Effector CD8-positive, alpha-beta T cell (primary cell): ENCODE results near the gene FGF7.
"Not testable (repeated sequence)": the region's sequence is repeated elsewhere in the genome, so short reads cannot be mapped to it uniquely, and the experiment has no call there.

Experiments used
- DNase-seq: peaks from one replicate; lab custom pipeline; 2025; lab: John Stamatoyannopoulos, UW

The FGF7 gene

GRCh38 chr15:49494842-49495241 lies 71.8 kb downstream of the FGF7 start:
- no peak for DNase-seq

- no peak for DNase-seq
Observed at GRCh38 chr15:49495993-49496753, 73.1 kb downstream of the FGF7 start.

GRCh38 chr15:49501586-49501985 lies 78.5 kb downstream of the FGF7 start:
- no peak for DNase-seq

- DNase-seq = no peak
Observed at GRCh38 chr15:49506341-49506740, 83.3 kb downstream of the FGF7 start.

GRCh38 chr15:49507261-49507660 lies 84.2 kb downstream of the FGF7 start:
- DNase-seq = no peak

- DNase-seq = not testable (repeated sequence)
Observed at GRCh38 chr15:49512739-49513138, 89.7 kb downstream of the FGF7 start.

GRCh38 chr15:49521802-49522201 lies 98.8 kb downstream of the FGF7 start:
- no peak for DNase-seq

GRCh38 chr15:49528289-49528688 lies 105.2 kb downstream of the FGF7 start:
- no peak for DNase-seq

- no peak for DNase-seq
Observed at GRCh38 chr15:49530092-49530491, 107.0 kb downstream of the FGF7 start.
